Liver (tissue), 3 donors: ENCODE measurements around the gene P2RY6.

Experiments used
- ATF3 ChIP-seq: IDR thresholded peaks from 2 replicates; pipeline ENCODE4 v1.6.1; 2016; ENCODE audit warnings: antibody characterized with exemption
- CTCF ChIP-seq: fragments of 150-350 bp; IDR thresholded peaks from 2 replicates; pipeline ENCODE4 v1.5.1; 2017; ENCODE audit warnings: improper control_type of control experiment, low read depth, low read length; ENCODE audit not compliant: missing input control
- FOXA2 ChIP-seq: IDR thresholded peaks from 2 replicates; pipeline ENCODE4 v1.6.1; 2016; ENCODE audit warnings: antibody characterized with exemption
- GABPA ChIP-seq, 2 donors: IDR thresholded peaks in 1 of 2; conservative IDR thresholded peaks in 1 of 2; 2 replicates each; pipeline ENCODE4 v1.6.1; 2016; ENCODE audit warnings: antibody characterized with exemption in 2 of 2, mild to moderate bottlenecking in 1 of 2, moderate library complexity in 1 of 2
- HNF4A ChIP-seq, 2 donors: conservative IDR thresholded peaks; 2 replicates each; pipeline ENCODE4 v1.6.1; 2016; ENCODE audit warnings: antibody characterized with exemption in 2 of 2, mild to moderate bottlenecking in 2 of 2
- MAX ChIP-seq: IDR thresholded peaks from 2 replicates; pipeline ENCODE4 v1.6.1; 2016; ENCODE audit warnings: antibody characterized with exemption
- NR2F2 ChIP-seq: IDR thresholded peaks from 2 replicates; pipeline ENCODE4 v1.6.1; 2016; ENCODE audit warnings: antibody characterized with exemption
- RAD21 ChIP-seq, 2 donors: IDR thresholded peaks; 2 replicates each; pipeline ENCODE4 v1.6.1; 2016; ENCODE audit warnings: antibody characterized with exemption in 2 of 2, mild to moderate bottlenecking in 2 of 2
- REST ChIP-seq: IDR thresholded peaks from 2 replicates; pipeline ENCODE4 v1.6.1; 2016; ENCODE audit warnings: antibody characterized with exemption, mild to moderate bottlenecking
- RXRA ChIP-seq, 2 donors: IDR thresholded peaks; 2 replicates each; pipeline ENCODE4 v1.6.1; 2017 to 2018; ENCODE audit warnings: antibody characterized with exemption in 2 of 2, mild to moderate bottlenecking in 1 of 2
- TAF1 ChIP-seq: conservative IDR thresholded peaks from 2 replicates; pipeline ENCODE4 v1.6.1; 2016; ENCODE audit warnings: antibody characterized with exemption, mild to moderate bottlenecking
- YY1 ChIP-seq: IDR thresholded peaks from 2 replicates; pipeline ENCODE4 v1.6.1; 2016; ENCODE audit warnings: antibody characterized with exemption, mild to moderate bottlenecking
- donor health status: healthy.
- donor health status: healthy.

GRCh38 chr11:73308003-73308960 is 36.1 kb downstream of the P2RY6 start, which contains the start of gene ARHGEF17:
- TF ChIP-seq RAD21 (IDR thresholded peaks at IDR 0.05) = no peak
- no peak for TF ChIP-seq CTCF
- TF ChIP-seq ATF3 = no peak
- no peak for TF ChIP-seq MAX
- no peak for TF ChIP-seq REST
- no peak for TF ChIP-seq FOXA2
- no peak for TF ChIP-seq YY1
- TF ChIP-seq GABPA (IDR thresholded peaks at IDR 0.05 in 1 of 2, conservative IDR thresholded peaks at IDR 0.05 in 1 of 2) = no peak
- no peak for TF ChIP-seq TAF1
- no peak for TF ChIP-seq HNF4A (conservative IDR thresholded peaks at IDR 0.05)
- TF ChIP-seq NR2F2 = no peak
- TF ChIP-seq RXRA (IDR thresholded peaks at IDR 0.05) = no peak
